HG03520 (cell line): ENCODE measurements around the gene EIF4E.

Source experiments
- ATAC-seq: cut with Tn5 transposase; IDR thresholded peaks from one replicate; pipeline ENCODE4 v1.9.1; 2021; ENCODE audit warnings: mild to moderate bottlenecking, moderate library complexity; ENCODE audit not compliant: unreplicated experiment

The EIF4E gene

GRCh38 chr4:98928505-98929340 is at the start of gene EIF4E:
EIF4E (minus strand) TSS chr4:98929133; CDS start chr4:98929112, 21 bp downstream.
- ATAC-seq, result peak; percentile 63

GRCh38 chr4:98977557-98977956 is 48.6 kb upstream of the EIF4E start:
- ATAC-seq, result no peak

GRCh38 chr4:98976716-98977115 is 47.8 kb upstream of the EIF4E start:
- no peak for ATAC-seq

GRCh38 chr4:98969878-98970785 is 41.2 kb upstream of the EIF4E start:
- ATAC-seq, result no peak

GRCh38 chr4:98967786-98968329 is 38.9 kb upstream of the EIF4E start:
- ATAC-seq, result no peak

GRCh38 chr4:98966926-98967325 is 38.0 kb upstream of the EIF4E start:
- ATAC-seq, result no peak

- no peak for ATAC-seq
Measured at GRCh38 chr4:98963538-98964433, 34.9 kb upstream of the EIF4E start.

GRCh38 chr4:98961770-98962169 is 32.8 kb upstream of the EIF4E start:
- no peak for ATAC-seq

- no peak for ATAC-seq
Measured at GRCh38 chr4:98959411-98959810, 30.5 kb upstream of the EIF4E start.

- no peak for ATAC-seq
Measured at GRCh38 chr4:98958065-98958464, 29.1 kb upstream of the EIF4E start.

GRCh38 chr4:98955229-98955628 is 26.3 kb upstream of the EIF4E start:
- no peak for ATAC-seq

GRCh38 chr4:98951710-98952109 is 22.8 kb upstream of the EIF4E start:
- ATAC-seq, result no peak

- no peak for ATAC-seq
Measured at GRCh38 chr4:98950925-98951324, 22.0 kb upstream of the EIF4E start.

GRCh38 chr4:98946359-98946758 is 17.4 kb upstream of the EIF4E start:
- ATAC-seq, result no peak

- ATAC-seq, result peak; percentile 67
Measured at GRCh38 chr4:98945297-98945850, 16.4 kb upstream of the EIF4E start.

- no peak for ATAC-seq
Measured at GRCh38 chr4:98939892-98940298, 11.0 kb upstream of the EIF4E start.

GRCh38 chr4:98939438-98939837 is 10.5 kb upstream of the EIF4E start:
- ATAC-seq, result no peak

- ATAC-seq, result no peak
Measured at GRCh38 chr4:98937986-98938720, 9.2 kb upstream of the EIF4E start.

- no peak for ATAC-seq
Measured at GRCh38 chr4:98935633-98936032, 6.7 kb upstream of the EIF4E start.
